ENCODE measurements around the gene NCKAP5.

DNA sequence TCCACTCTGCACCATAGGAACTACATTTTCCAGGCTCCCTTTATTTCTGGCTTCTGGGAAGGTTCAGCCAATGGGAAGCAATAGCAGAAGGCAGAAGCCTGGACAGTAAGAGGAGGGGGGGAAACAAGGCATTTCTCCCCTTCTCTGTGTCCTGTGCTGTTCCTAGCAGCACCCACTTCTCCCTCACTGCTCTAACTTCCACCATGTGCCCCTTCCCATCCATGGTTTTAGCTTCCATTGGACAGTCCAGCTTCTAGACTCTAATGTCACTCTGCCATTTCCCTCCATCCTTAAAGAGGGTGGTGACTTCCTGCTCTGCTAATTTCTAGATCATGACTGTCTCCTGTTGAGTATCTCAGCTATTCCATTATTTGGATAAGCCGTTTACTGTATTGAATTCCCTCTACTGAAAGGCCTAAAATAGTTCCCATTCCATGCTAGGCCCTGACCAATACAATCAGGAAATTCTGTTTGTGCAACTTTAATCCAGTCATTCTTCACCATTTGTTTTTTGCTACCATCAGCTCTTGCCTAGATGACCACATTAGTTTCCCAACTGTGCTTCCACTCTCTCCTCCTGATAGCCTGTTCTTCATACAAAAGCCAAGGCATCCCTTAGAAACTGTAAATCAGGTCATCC is 877.5 kb downstream of the NCKAP5 start:
- TF ChIP-seq, protein P1, sequence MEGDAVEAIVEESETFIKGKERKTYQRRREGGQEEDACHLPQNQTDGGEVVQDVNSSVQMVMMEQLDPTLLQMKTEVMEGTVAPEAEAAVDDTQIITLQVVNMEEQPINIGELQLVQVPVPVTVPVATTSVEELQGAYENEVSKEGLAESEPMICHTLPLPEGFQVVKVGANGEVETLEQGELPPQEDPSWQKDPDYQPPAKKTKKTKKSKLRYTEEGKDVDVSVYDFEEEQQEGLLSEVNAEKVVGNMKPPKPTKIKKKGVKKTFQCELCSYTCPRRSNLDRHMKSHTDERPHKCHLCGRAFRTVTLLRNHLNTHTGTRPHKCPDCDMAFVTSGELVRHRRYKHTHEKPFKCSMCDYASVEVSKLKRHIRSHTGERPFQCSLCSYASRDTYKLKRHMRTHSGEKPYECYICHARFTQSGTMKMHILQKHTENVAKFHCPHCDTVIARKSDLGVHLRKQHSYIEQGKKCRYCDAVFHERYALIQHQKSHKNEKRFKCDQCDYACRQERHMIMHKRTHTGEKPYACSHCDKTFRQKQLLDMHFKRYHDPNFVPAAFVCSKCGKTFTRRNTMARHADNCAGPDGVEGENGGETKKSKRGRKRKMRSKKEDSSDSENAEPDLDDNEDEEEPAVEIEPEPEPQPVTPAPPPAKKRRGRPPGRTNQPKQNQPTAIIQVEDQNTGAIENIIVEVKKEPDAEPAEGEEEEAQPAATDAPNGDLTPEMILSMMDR (IDR thresholded peaks at IDR 0.05): no peak
- no peak for TF ChIP-seq EP300 (IDR thresholded peaks at IDR 0.05)

Measured in upper lobe of left lung (tissue), 4 donors.